ENCODE measurements around the gene PRSS2.

- TF ChIP-seq CTCF (conservative IDR thresholded peaks at IDR 0.05; ENCODE audit: low read depth, low read length) (no peak), EZH2 (IDR thresholded peaks at IDR 0.05; ENCODE audit: borderline replicate concordance, low read depth, low read length, poor library complexity, severe bottlenecking) (no peak)
Observed at GRCh38 chr7:142788303-142789289, 17.8 kb downstream of the PRSS2 start.
